ENCODE measurements around the gene CXCL12.

The CXCL12 gene

DNA sequence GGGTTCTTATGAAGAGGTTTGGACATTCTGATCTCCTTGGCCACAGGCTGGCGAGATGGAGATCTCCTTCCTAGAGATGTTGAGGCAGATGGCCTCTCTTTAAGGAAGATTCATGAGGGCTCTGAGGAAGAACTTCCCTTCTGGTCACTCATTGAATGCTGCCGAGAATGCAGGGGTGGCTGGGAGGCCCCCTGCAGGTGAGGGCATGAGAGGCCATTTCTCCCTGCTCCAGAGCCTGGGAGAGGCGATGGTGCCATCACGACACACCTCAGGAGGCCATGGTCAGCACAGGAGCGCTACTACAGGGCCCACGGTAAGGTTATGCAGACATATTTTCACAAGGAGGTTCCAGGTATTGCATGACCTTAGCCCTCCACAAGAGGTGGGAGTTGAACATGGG is 40.2 kb downstream of the CXCL12 start:
- no peaks in the 10 kb centered on the region for H3K36me3 ChIP-seq (ENCODE audit: insufficient read depth, low read length)
- no peak for TF ChIP-seq EZH2 (IDR thresholded peaks at IDR 0.05; ENCODE audit: borderline replicate concordance, low read depth, low read length, severe bottlenecking)
- TF ChIP-seq, protein P1, sequence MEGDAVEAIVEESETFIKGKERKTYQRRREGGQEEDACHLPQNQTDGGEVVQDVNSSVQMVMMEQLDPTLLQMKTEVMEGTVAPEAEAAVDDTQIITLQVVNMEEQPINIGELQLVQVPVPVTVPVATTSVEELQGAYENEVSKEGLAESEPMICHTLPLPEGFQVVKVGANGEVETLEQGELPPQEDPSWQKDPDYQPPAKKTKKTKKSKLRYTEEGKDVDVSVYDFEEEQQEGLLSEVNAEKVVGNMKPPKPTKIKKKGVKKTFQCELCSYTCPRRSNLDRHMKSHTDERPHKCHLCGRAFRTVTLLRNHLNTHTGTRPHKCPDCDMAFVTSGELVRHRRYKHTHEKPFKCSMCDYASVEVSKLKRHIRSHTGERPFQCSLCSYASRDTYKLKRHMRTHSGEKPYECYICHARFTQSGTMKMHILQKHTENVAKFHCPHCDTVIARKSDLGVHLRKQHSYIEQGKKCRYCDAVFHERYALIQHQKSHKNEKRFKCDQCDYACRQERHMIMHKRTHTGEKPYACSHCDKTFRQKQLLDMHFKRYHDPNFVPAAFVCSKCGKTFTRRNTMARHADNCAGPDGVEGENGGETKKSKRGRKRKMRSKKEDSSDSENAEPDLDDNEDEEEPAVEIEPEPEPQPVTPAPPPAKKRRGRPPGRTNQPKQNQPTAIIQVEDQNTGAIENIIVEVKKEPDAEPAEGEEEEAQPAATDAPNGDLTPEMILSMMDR (IDR thresholded peaks at IDR 0.05; ENCODE audit: borderline replicate concordance, extremely low read depth, low read length, poor library complexity, severe bottlenecking), result no peak
- no peak for DNase-seq

DNA sequence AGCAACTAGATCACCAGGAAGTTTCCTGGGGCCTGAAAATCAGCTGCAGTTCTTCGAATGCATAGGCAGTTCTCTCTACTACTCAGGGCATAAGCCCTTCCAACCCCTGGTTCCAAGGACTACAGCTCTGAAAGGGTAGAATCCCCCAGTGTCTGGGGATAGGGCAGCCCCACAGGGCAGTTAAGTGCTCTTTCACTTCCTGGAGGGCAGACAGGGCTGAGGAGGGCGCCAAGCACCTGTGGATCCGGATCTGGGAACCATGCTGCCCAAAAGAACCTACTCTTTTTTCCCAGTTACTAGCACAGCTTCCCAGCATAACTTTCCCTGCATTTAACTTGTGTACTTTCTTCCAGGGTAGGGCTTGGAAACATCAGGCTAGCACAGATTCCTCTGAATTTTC is 41.1 kb downstream of the CXCL12 start:
- H3K79me2 ChIP-seq (ENCODE audit: insufficient read depth, low read length), result no peaks in the 10 kb centered on the region
- DNase-seq (no peak), ATAC-seq (ENCODE audit: insufficient read depth, low read depth) (no peak)
- no peak for TF ChIP-seq EZH2 (IDR thresholded peaks at IDR 0.05; ENCODE audit: borderline replicate concordance, low read depth, low read length, severe bottlenecking)
- TF ChIP-seq, protein P1 (IDR thresholded peaks at IDR 0.05; ENCODE audit: borderline replicate concordance, extremely low read depth, low read length, poor library complexity, severe bottlenecking), result no peak
- H3K4me2 ChIP-seq (ENCODE audit: insufficient read depth, low read length), result no peak overlapping the region
- no peak overlapping the region for H2AFZ ChIP-seq (ENCODE audit: low read depth, low read length)
- H3K27me3 ChIP-seq (ENCODE audit: insufficient read depth, low read length, poor library complexity), result no peaks in the 10 kb centered on the region
- H3K9ac ChIP-seq (ENCODE audit: low read depth, low read length), result no peak overlapping the region
- no peak overlapping the region for H3K4me3 ChIP-seq (ENCODE audit: low read depth in 1 of 2, low read length in 2 of 2)
- no peaks in the 10 kb centered on the region for H3K36me3 ChIP-seq (ENCODE audit: insufficient read depth, low read length)
- no peaks in the 10 kb centered on the region for H3K9me3 ChIP-seq (ENCODE audit: insufficient read depth, low read length, severe bottlenecking)
- H3K27ac ChIP-seq (ENCODE audit: low read length), result no peak overlapping the region
- no peaks in the 10 kb centered on the region for H4K20me1 ChIP-seq (ENCODE audit: insufficient read depth, low read length)
- H3K4me1 ChIP-seq (ENCODE audit: insufficient read depth, low read length), result no peaks in the 10 kb centered on the region

More for the DNA sequence above, 40.2 kb downstream of the CXCL12 start:
- Histone ChIP-seq H3K9ac (ENCODE audit: low read depth, low read length) (no peak overlapping the region), H4K20me1 (ENCODE audit: insufficient read depth, low read length) (no peaks in the 10 kb centered on the region), H3K9me3 (ENCODE audit: insufficient read depth, low read length, severe bottlenecking) (no peaks in the 10 kb centered on the region), H3K79me2 (ENCODE audit: insufficient read depth, low read length) (no peaks in the 10 kb centered on the region), H3K4me3 (ENCODE audit: low read depth in 1 of 2, low read length in 2 of 2) (no peak overlapping the region), H3K4me1 (ENCODE audit: insufficient read depth, low read length) (no peaks in the 10 kb centered on the region), H2AFZ (ENCODE audit: low read depth, low read length) (no peak overlapping the region), H3K27me3 (ENCODE audit: insufficient read depth, low read length, poor library complexity) (no peaks in the 10 kb centered on the region), H3K4me2 (ENCODE audit: insufficient read depth, low read length) (no peak overlapping the region), H3K27ac (ENCODE audit: low read length) (no peak overlapping the region)
- no peak for ATAC-seq (ENCODE audit: insufficient read depth, low read depth)

DNA sequence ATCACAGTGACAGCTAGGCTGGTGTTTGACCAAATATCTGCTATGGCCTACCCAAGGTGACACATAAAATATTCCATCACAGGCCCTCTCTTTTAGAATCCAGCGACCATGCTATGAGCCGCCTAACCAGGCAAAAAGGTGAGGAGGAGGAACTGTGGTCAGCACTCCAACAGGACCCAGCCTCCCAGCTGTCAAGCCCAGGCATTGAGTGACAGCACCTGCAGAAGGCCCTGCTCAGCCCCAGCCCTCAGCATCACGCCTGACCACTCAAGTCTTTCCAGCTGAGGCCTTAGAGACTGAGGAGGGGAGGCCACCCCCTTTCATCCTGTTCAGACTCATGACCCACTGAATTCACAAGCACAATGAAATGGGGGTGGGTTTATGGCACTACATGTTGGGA is 43.0 kb downstream of the CXCL12 start:
- Histone ChIP-seq H3K4me2 (ENCODE audit: insufficient read depth, low read length) (no peak overlapping the region), H2AFZ (ENCODE audit: low read depth, low read length) (no peak overlapping the region), H3K27ac (ENCODE audit: low read length) (no peak overlapping the region), H3K79me2 (ENCODE audit: insufficient read depth, low read length) (no peaks in the 10 kb centered on the region), H4K20me1 (ENCODE audit: insufficient read depth, low read length) (no peaks in the 10 kb centered on the region), H3K9ac (ENCODE audit: low read depth, low read length) (no peak overlapping the region), H3K27me3 (ENCODE audit: insufficient read depth, low read length, poor library complexity) (no peaks in the 10 kb centered on the region), H3K4me3 (ENCODE audit: low read depth in 1 of 2, low read length in 2 of 2) (no peak overlapping the region), H3K9me3 (ENCODE audit: insufficient read depth, low read length, severe bottlenecking) (no peaks in the 10 kb centered on the region), H3K4me1 (ENCODE audit: insufficient read depth, low read length) (no peaks in the 10 kb centered on the region), H3K36me3 (ENCODE audit: insufficient read depth, low read length) (no peaks in the 10 kb centered on the region)
- ATAC-seq (ENCODE audit: insufficient read depth, low read depth) (no peak), DNase-seq (no peak)
- TF ChIP-seq EZH2 (IDR thresholded peaks at IDR 0.05; ENCODE audit: borderline replicate concordance, low read depth, low read length, severe bottlenecking), result no peak
- TF ChIP-seq, protein P1 (IDR thresholded peaks at IDR 0.05; ENCODE audit: borderline replicate concordance, extremely low read depth, low read length, poor library complexity, severe bottlenecking), result no peak

DNA sequence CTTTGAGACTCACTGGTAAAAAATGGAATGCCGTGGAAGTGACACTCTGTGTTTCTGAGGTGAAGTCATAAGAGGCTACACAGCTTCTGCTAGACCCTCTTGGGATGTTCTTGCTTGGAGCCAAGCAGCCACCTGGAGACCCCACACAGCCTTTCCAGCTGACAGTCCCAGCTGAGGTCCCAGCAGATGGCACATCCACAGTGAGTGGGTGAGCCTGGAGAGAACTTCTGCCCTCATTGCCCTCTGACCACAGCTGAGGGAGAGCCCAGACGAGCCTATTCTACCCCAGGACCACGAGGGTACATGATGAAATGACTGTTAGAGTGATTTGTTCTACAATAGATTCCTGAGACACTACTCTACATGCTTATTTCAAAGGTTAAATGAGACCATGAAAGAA is 44.3 kb downstream of the CXCL12 start:
- Histone ChIP-seq H3K36me3 (ENCODE audit: insufficient read depth, low read length) (no peaks in the 10 kb centered on the region), H4K20me1 (ENCODE audit: insufficient read depth, low read length) (no peaks in the 10 kb centered on the region), H2AFZ (ENCODE audit: low read depth, low read length) (no peak overlapping the region), H3K4me2 (ENCODE audit: insufficient read depth, low read length) (no peak overlapping the region), H3K4me1 (ENCODE audit: insufficient read depth, low read length) (no peaks in the 10 kb centered on the region), H3K4me3 (ENCODE audit: low read depth in 1 of 2, low read length in 2 of 2) (no peak overlapping the region), H3K79me2 (ENCODE audit: insufficient read depth, low read length) (no peaks in the 10 kb centered on the region), H3K27ac (ENCODE audit: low read length) (no peak overlapping the region), H3K9ac (ENCODE audit: low read depth, low read length) (no peak overlapping the region), H3K27me3 (ENCODE audit: insufficient read depth, low read length, poor library complexity) (no peaks in the 10 kb centered on the region), H3K9me3 (ENCODE audit: insufficient read depth, low read length, severe bottlenecking) (no peaks in the 10 kb centered on the region)
- TF ChIP-seq EZH2 (IDR thresholded peaks at IDR 0.05; ENCODE audit: borderline replicate concordance, low read depth, low read length, severe bottlenecking), result no peak
- TF ChIP-seq, protein P1 (IDR thresholded peaks at IDR 0.05; ENCODE audit: borderline replicate concordance, extremely low read depth, low read length, poor library complexity, severe bottlenecking), result no peak
- no peak for ATAC-seq (ENCODE audit: insufficient read depth, low read depth)
- DNase-seq, result no peak

All from DND-41 (cell line).